Loucy (cell line): ENCODE data around the gene BRCA1.
A peak's percentile ranks its signal among the peaks of the same experiment; 100 is the strongest.

Source experiments
- H2AFZ ChIP-seq: fragments of 200-600 bp; sonication (generic); 2 replicates; pipeline ENCODE4 v1.6.0; 2016; ENCODE audit warnings: antibody characterized with exemption, mild to moderate bottlenecking, low read length, moderate library complexity
- H3F3A ChIP-seq: fragments of 200-600 bp; 2 replicates; pipeline ENCODE4 v1.6.0; 2016; ENCODE audit warnings: antibody characterized with exemption, low read depth, mild to moderate bottlenecking
- H3K27me3 ChIP-seq: fragments of 200-600 bp; sonication (generic); 2 replicates; pipeline ENCODE4 v1.6.1; 2014; ENCODE audit warnings: low read length, mild to moderate bottlenecking; ENCODE audit not compliant: insufficient read depth, poor library complexity, severe bottlenecking
- H3K36me3 ChIP-seq: fragments of 200-600 bp; sonication (generic); 2 replicates; pipeline ENCODE4 v1.6.1; 2016; ENCODE audit warnings: low read length; ENCODE audit not compliant: insufficient read depth
- H3K4me1 ChIP-seq: fragments of 200-600 bp; sonication (generic); 2 replicates; pipeline ENCODE4 v1.5.1; 2014; ENCODE audit warnings: low read length, mild to moderate bottlenecking; ENCODE audit not compliant: insufficient read depth, poor library complexity, severe bottlenecking
- H3K4me2 ChIP-seq: fragments of 200-600 bp; sonication (generic); 2 replicates; pipeline ENCODE4 v1.6.0; 2014; ENCODE audit warnings: antibody characterized with exemption, low read length, low read depth, mild to moderate bottlenecking; ENCODE audit not compliant: poor library complexity, severe bottlenecking
- H3K4me3 ChIP-seq: fragments of 200-600 bp; sonication (generic); 2 replicates; pipeline ENCODE4 v1.5.1; 2014; ENCODE audit warnings: low read length, mild to moderate bottlenecking, mixed read lengths; ENCODE audit not compliant: poor library complexity, severe bottlenecking
- H3K79me2 ChIP-seq: fragments of 200-600 bp; sonication (generic); 2 replicates; pipeline ENCODE4 v1.6.1; 2014; ENCODE audit warnings: low read length; ENCODE audit not compliant: insufficient read depth
- H3K9ac ChIP-seq: fragments of 200-600 bp; sonication (generic); 2 replicates; pipeline ENCODE4 v1.6.0; 2014; ENCODE audit warnings: mild to moderate bottlenecking, low read depth, low read length, moderate library complexity; ENCODE audit not compliant: poor library complexity, severe bottlenecking
- H3K9me2 ChIP-seq: fragments of 200-600 bp; sonication (generic); replicated peaks from 2 replicates; pipeline ENCODE4 v1.6.1; 2016; ENCODE audit warnings: low read depth, low read length, mixed read lengths
- H3K9me3 ChIP-seq: fragments of 200-600 bp; sonication (generic); 2 replicates; pipeline ENCODE4 v1.6.1; 2014; ENCODE audit warnings: mild to moderate bottlenecking, antibody characterized with exemption, low read length, low read depth; ENCODE audit not compliant: insufficient read depth
- H4K20me1 ChIP-seq: fragments of 200-600 bp; sonication (generic); 2 replicates; pipeline ENCODE4 v1.6.0; 2014; ENCODE audit warnings: antibody characterized with exemption, low read length, mild to moderate bottlenecking; ENCODE audit not compliant: insufficient read depth, poor library complexity, severe bottlenecking
- EZH2phosphoT487 ChIP-seq: fragments of 200-600 bp; IDR thresholded peaks from 2 replicates; pipeline ENCODE4 v1.6.1; 2018; ENCODE audit warnings: antibody characterized with exemption, mild to moderate bottlenecking, moderate library complexity, borderline replicate concordance
- TF ChIP-seq, protein P1 (sequence below): fragments of 200-600 bp; sonication (generic); conservative IDR thresholded peaks from 2 replicates; pipeline ENCODE4 v1.5.1; 2014; ENCODE audit warnings: mild to moderate bottlenecking, antibody characterized with exemption, low read length

BRCA1 gene

DNA sequence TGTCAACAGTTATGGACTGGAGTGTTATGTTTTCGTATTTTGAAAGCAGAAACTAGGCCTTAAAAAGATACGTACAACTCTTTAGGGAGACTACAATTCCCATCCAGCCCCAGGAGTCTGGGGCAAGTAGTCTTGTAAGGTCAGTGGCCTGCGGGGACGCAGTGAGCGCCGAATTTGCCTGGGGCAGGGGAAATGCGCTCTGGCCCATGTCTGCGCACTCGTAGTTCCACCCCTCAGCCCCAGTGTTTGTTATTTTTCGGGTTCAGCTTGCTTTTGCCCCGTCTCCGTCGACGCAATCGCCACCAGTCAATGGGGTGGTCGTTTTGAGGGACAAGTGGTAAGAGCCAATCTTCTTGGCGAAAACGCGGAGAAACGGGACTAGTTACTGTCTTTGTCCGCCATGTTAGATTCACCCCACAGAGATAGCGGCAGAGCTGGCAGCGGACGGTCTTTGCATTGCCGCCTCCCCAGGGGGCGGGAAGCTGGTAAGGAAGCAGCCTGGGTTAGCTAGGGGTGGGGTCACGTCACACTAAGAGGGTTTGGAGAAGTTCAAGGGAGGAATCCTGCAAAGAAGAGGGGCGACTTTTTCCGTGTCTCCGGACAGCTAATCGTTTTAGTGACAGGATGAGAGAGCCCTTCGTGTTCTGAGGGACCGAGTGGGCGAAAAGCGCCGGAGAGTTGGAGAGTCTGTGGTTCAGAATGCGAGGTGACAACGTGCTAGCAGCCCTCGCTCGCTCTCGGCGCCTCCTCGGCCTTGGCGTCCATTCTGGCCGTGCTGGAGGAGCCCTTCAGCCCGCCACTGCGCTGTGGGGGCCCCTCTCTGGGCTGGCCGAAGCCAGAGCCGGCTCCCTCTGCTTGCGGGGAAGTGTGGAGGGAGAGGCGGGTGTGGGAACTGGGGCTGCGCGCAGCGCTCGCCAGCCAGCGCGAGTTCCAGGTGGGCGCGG is 1.1 kb upstream of the BRCA1 start:
- no peaks in the 10 kb centered on the region for H3K27me3 ChIP-seq
- H3K9me2 ChIP-seq, result no peaks in the 10 kb centered on the region
- no peaks in the 10 kb centered on the region for H4K20me1 ChIP-seq
- H3K4me1 ChIP-seq, result peaks cover 13% of the 10 kb centered on the region
- H3K79me2 ChIP-seq, result peaks cover 44% of the 10 kb centered on the region
- no peaks in the 10 kb centered on the region for H3F3A ChIP-seq
- TF ChIP-seq EZH2phosphoT487, result no peak
- TF ChIP-seq, protein P1, sequence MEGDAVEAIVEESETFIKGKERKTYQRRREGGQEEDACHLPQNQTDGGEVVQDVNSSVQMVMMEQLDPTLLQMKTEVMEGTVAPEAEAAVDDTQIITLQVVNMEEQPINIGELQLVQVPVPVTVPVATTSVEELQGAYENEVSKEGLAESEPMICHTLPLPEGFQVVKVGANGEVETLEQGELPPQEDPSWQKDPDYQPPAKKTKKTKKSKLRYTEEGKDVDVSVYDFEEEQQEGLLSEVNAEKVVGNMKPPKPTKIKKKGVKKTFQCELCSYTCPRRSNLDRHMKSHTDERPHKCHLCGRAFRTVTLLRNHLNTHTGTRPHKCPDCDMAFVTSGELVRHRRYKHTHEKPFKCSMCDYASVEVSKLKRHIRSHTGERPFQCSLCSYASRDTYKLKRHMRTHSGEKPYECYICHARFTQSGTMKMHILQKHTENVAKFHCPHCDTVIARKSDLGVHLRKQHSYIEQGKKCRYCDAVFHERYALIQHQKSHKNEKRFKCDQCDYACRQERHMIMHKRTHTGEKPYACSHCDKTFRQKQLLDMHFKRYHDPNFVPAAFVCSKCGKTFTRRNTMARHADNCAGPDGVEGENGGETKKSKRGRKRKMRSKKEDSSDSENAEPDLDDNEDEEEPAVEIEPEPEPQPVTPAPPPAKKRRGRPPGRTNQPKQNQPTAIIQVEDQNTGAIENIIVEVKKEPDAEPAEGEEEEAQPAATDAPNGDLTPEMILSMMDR, result no peak
- H3K36me3 ChIP-seq, result no peaks in the 10 kb centered on the region
- H2AFZ ChIP-seq, result no peak overlapping the region
- no peaks in the 10 kb centered on the region for H3K9me3 ChIP-seq
- H3K4me3 ChIP-seq, result peak overlapping the region; percentile 96
- H3K4me2 ChIP-seq, result peak overlapping the region; percentile 77
- H3K9ac ChIP-seq, result peak overlapping the region; percentile 94

DNA sequence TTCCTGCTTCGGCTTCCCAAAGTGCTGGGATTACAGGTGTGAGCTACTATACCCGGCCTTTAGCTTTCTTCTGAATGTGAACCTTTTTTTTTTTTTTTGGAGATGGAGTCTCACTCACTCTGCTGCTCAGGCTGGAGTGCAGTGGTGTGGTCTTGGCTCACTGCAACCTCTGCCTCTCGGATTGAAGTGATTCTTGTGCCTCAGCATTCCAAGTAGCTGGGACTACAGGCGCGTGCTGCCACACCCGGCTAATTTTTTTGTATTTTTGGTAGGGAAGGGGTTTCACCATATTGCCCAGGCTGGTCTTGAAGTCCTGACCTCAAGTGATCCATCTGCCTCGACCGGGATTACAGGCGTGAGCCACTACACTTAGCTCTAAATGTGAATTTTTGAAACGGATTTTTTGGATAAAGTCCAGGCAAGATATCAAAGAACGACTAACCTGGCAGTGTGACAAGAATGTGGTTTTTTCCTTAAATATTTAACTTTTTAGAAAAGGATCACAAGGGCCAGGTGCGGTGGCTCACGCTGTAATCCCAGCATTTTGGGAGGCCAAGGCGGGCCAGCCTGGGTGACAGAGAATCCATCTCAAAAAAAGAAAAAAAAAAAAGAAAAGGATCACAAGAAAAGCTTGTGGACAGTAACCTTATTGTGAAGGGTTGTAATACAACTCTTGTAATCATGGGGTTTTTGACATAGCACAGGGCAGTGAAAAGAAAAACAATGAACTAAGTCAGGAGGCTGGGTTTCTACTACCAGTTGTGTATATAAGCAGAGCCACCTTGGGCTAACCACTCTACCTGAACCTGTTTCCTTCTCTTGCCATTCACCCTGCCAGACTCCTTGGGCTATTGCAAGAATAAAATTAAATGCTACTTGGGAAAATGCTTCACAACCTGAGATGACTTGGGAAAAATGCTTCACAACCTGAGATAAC is 6.2 kb downstream of the BRCA1 start:
- H3K4me2 ChIP-seq, result no peak overlapping the region

DNA sequence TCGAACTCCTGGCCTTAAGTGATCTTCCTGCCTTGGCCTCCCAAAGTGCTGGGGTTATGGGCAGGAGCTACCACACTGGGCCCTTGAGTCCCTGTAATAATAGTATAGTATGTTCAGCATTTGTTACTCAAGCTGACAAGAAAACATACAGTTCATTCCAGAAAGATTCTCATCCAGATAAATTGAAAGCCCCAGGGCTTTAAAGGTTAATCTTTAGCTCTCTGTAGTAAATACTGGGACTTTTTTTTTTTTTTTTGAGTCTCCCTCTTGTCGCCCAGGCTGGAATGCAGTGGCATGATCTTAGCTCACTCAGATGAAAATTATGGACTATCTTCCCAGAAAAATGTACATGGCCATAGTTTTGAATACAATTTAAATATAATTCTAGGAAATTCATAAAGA is 11.0 kb downstream of the BRCA1 start:
- no peaks in the 10 kb centered on the region for H4K20me1 ChIP-seq
- H3F3A ChIP-seq, result no peaks in the 10 kb centered on the region
- no peak overlapping the region for H3K4me3 ChIP-seq
- no peaks in the 10 kb centered on the region for H3K9me3 ChIP-seq
- no peaks in the 10 kb centered on the region for H3K27me3 ChIP-seq
- no peak overlapping the region for H2AFZ ChIP-seq
- no peak overlapping the region for H3K9ac ChIP-seq
- TF ChIP-seq, protein P1, result no peak
- no peak for TF ChIP-seq EZH2phosphoT487
- H3K79me2 ChIP-seq, result no peaks in the 10 kb centered on the region
- no peaks in the 10 kb centered on the region for H3K36me3 ChIP-seq
- H3K9me2 ChIP-seq, result no peaks in the 10 kb centered on the region
- H3K4me1 ChIP-seq, result no peaks in the 10 kb centered on the region
- no peak overlapping the region for H3K4me2 ChIP-seq

More for the DNA sequence above, 6.2 kb downstream of the BRCA1 start:
- Histone ChIP-seq H3K4me1 (no peaks in the 10 kb centered on the region), H3K36me3 (no peaks in the 10 kb centered on the region), H3K9me3 (no peaks in the 10 kb centered on the region), H2AFZ (no peak overlapping the region), H3K9ac (no peak overlapping the region), H4K20me1 (no peaks in the 10 kb centered on the region), H3K4me3 (no peak overlapping the region), H3K27me3 (no peaks in the 10 kb centered on the region), H3K79me2 (peaks cover 10% of the 10 kb centered on the region; the same call in 1 of the 2 replicates), H3F3A (no peaks in the 10 kb centered on the region), H3K9me2 (no peaks in the 10 kb centered on the region)
- TF ChIP-seq, protein P1, result no peak
- no peak for TF ChIP-seq EZH2phosphoT487
